ENCODE data around the gene FCN1. TPM values are rescaled to one million over a fixed set of nuclear protein-coding genes. Genes with fewer than 3 reads are reported as not detected.

The FCN1 gene
- total RNA-seq, 1 donor from 2014 or later = not detected

- FAIRE-seq (peak; percentile 13), DNase-seq (ENCODE audit: low read depth) (no peak)
- Histone ChIP-seq H3K4me3 (ENCODE audit: low read depth, low read length) (no peak overlapping the region), H3K36me3 (ENCODE audit: control insufficient read depth, insufficient read depth, low read length) (no peaks in the 10 kb centered on the region), H3K27me3 (ENCODE audit: control insufficient read depth, insufficient read depth, low read length) (no peaks in the 10 kb centered on the region)
- TF ChIP-seq CTCF (IDR thresholded peaks at IDR 0.05; ENCODE audit: insufficient read depth, low read length, severe bottlenecking) = no peak
Observed at GRCh38 chr9:134964271-134965055, 46.8 kb upstream of the FCN1 start.

GRCh38 chr9:134963546-134963945 is 45.8 kb upstream of the FCN1 start:
- no peaks in the 10 kb centered on the region for H3K36me3 ChIP-seq (ENCODE audit: control insufficient read depth, insufficient read depth, low read length)
- FAIRE-seq = no peak
- no peak overlapping the region for H3K4me3 ChIP-seq (ENCODE audit: low read depth, low read length)
- DNase-seq (ENCODE audit: low read depth) = no peak
- TF ChIP-seq CTCF (IDR thresholded peaks at IDR 0.05; ENCODE audit: insufficient read depth, low read length, severe bottlenecking) = no peak
- H3K27me3 ChIP-seq (ENCODE audit: control insufficient read depth, insufficient read depth, low read length) = no peaks in the 10 kb centered on the region

DNA sequence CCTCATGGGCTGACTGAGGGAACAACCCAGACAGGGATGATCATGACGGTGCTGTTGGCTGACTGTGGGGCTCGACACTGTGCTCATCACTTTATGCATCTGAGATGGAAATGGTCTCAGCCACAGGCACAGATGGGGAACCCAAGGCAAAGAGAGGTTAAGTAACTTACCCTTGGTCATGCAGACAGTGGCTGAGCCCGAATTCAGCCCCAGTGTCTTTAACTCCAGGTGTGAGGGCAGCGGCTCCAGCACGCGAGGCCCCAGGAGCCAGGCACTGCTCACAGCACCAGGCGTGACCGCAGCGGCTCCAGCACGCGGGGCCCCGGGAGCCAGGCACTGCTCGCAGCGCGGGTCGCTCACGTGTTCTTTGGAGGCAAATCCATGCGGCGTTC is 45.3 kb upstream of the FCN1 start:
- Histone ChIP-seq H3K4me3 (ENCODE audit: low read depth, low read length) (no peak overlapping the region), H3K27me3 (ENCODE audit: control insufficient read depth, insufficient read depth, low read length) (no peaks in the 10 kb centered on the region), H3K36me3 (ENCODE audit: control insufficient read depth, insufficient read depth, low read length) (no peaks in the 10 kb centered on the region)
- no peak for TF ChIP-seq CTCF (IDR thresholded peaks at IDR 0.05; ENCODE audit: insufficient read depth, low read length, severe bottlenecking)
- FAIRE-seq = no peak
- DNase-seq (ENCODE audit: low read depth) = no peak

GRCh38 chr9:134962065-134962972 is 44.6 kb upstream of the FCN1 start:
- TF ChIP-seq CTCF (IDR thresholded peaks at IDR 0.05; ENCODE audit: insufficient read depth, low read length, severe bottlenecking) = no peak
- H3K4me3 ChIP-seq (ENCODE audit: low read depth, low read length) = no peak overlapping the region
- FAIRE-seq (no peak), DNase-seq (ENCODE audit: low read depth) (no peak)
- no peaks in the 10 kb centered on the region for H3K27me3 ChIP-seq (ENCODE audit: control insufficient read depth, insufficient read depth, low read length)
- no peaks in the 10 kb centered on the region for H3K36me3 ChIP-seq (ENCODE audit: control insufficient read depth, insufficient read depth, low read length)

GRCh38 chr9:134961331-134962064 is 43.8 kb upstream of the FCN1 start:
- DNase-seq (ENCODE audit: low read depth) (no peak), FAIRE-seq (no peak)
- no peak for TF ChIP-seq CTCF (IDR thresholded peaks at IDR 0.05; ENCODE audit: insufficient read depth, low read length, severe bottlenecking)

More at GRCh38 chr9:134961331-134962064, 43.8 kb upstream of the FCN1 start:
- no peaks in the 10 kb centered on the region for H3K27me3 ChIP-seq (ENCODE audit: control insufficient read depth, insufficient read depth, low read length)
- no peak overlapping the region for H3K4me3 ChIP-seq (ENCODE audit: low read depth, low read length)
- no peaks in the 10 kb centered on the region for H3K36me3 ChIP-seq (ENCODE audit: control insufficient read depth, insufficient read depth, low read length)
